AG10803 (cell line): Measurements from ENCODE around the gene ANGPT4.
"Not testable (repeated sequence)": the region's sequence is repeated elsewhere in the genome, so short reads cannot be mapped to it uniquely, and the experiment has no call there.

Experiments
- DNase-seq: peaks from one replicate; pipeline ENCODE4 v3.0.0; 2010; ENCODE audit warnings: low read depth
- H3K4me3 ChIP-seq: 2 replicates; pipeline ENCODE4 v1.5.1; 2011; ENCODE audit warnings: mild to moderate bottlenecking, low read length, control low read depth
- TF ChIP-seq, protein P1 (sequence below): conservative IDR thresholded peaks from 2 replicates; pipeline ENCODE4 v1.5.1; 2011; ENCODE audit warnings: mild to moderate bottlenecking, low read length, control low read depth, inconsistent platforms

The ANGPT4 gene

DNA sequence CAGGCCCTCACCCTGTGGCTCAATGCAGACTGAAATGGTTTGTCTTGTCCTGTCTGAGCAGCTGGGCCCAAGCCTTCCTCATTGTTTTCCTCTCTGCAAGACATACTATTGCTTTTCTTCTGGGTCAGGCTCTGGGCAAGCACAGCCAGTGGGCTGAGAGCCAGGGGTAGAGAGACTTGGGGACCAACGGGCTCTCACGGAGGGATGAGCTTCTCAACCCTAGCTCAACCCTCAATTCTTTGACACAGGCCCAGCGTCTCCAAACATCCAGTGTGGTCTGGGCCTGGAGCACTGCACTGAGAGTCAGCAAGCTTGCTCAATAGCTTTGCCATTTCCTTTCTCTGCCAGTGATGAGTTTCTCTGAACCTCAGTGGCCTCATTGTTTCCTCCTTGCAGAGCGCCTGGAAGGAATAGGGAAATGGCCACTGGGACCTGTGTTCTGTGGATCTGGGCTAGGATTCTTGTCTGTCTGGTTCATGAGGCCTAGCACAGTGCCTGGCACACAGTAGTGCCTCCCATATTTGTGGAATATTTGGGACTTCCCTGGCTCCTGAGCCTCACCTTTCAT, 9.3 kb downstream of the ANGPT4 start:
- no peak overlapping the region for H3K4me3 ChIP-seq
- TF ChIP-seq, protein P1, sequence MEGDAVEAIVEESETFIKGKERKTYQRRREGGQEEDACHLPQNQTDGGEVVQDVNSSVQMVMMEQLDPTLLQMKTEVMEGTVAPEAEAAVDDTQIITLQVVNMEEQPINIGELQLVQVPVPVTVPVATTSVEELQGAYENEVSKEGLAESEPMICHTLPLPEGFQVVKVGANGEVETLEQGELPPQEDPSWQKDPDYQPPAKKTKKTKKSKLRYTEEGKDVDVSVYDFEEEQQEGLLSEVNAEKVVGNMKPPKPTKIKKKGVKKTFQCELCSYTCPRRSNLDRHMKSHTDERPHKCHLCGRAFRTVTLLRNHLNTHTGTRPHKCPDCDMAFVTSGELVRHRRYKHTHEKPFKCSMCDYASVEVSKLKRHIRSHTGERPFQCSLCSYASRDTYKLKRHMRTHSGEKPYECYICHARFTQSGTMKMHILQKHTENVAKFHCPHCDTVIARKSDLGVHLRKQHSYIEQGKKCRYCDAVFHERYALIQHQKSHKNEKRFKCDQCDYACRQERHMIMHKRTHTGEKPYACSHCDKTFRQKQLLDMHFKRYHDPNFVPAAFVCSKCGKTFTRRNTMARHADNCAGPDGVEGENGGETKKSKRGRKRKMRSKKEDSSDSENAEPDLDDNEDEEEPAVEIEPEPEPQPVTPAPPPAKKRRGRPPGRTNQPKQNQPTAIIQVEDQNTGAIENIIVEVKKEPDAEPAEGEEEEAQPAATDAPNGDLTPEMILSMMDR, result no peak
- peak; percentile 22 for DNase-seq

DNA sequence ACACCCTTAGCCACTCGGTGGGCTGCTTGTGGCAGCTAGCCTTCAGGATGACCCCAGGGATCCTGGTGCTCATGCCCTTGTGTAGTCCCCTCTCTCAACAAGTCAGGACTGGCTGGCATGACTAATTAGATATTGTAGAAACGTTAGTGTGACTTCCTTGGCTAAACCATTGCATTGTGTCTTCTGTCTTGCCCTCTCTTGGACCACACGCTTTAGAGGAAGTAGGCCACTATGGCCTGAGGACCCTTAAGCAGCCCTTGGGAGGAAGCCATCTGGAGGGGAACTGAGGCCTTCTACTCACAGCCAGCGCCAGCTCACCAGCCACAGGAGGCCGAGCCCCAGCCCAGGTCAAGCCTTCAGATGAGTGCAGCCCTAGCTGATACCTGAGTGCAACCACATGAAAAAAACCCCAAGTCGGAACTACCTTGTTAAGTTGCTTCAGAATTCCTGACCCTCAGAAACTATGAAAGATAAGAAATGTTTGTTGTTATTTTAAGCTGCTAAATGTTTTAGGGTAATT, 10.1 kb downstream of the ANGPT4 start:
- no peak overlapping the region for H3K4me3 ChIP-seq
- TF ChIP-seq, protein P1, result no peak
- no peak for DNase-seq

DNA sequence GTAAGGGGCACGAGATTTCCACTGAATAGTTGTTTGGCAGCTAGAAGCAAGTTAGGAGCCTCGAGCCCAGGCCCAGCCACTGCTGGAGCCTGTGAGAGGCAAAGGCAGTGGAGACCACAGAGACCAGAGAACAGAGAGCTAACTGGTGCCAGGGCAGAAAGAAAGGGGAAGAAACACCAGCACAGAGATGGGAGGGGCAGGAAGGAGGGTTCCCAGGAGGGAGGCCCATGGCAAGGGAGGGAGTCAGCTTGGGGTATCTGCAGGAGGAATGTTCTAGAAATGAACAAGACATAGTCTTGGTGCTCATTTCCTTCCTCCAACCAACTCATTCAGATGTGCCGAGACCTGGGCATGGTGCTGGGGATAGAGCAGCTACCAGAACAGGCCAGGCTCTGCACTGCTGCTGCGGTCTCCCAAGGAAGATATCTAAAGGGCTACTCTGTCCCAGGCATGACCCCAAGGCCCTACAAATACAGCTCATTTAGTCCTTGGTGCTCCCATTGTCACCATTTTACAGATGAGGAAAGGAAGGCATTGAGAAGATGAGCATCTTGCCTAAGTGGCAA, 10.7 kb downstream of the ANGPT4 start:
- TF ChIP-seq, protein P1, result no peak
- no peak for DNase-seq
- no peak overlapping the region for H3K4me3 ChIP-seq

DNA sequence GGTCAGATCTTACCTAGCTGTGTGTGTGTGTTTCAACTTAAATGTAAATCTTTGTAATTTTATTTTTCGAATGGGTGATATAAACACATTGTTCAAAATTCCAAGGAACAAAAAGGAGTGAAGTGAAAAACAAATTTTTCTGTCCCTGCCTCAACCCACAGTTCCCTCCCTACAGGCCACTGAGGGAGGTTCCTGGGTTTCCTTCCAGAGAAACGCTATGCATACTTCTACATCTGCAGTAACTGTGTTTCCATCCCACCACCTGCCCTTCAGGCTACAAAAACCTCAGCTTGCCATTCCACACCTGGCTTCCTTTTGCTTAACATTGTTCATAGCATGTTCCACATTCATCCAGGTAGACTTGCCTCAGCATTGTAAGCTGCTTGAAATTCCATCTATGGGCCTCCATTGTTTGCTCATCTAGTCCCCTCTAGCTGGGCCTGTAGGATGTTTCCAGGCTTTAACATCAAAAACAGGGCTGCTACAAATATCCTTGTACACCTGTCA, 12.0 kb downstream of the ANGPT4 start:
- no peak for DNase-seq
- no peak overlapping the region for H3K4me3 ChIP-seq
- TF ChIP-seq, protein P1, result no peak

DNA sequence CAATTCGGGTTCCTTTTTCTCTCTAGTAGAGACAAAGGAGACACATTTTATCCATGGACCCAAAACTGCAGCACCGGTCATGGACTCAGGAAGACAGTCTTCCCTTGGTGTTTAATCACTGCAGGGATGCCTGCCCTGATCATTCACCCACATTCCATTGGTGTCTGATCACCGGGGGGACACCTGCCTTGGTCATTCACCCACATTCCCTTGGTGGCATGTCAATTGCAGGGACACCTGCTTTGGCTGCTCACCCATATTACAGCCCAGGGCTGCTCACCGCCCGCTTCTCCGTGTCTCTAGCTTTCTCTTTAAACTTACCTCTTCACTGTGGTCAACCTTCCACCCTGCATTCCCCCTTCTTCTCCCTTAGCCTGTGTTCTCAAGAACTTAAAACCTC, 18.7 kb downstream of the ANGPT4 start:
- DNase-seq, H3K4me3 ChIP-seq: not testable (repeated sequence)

DNA sequence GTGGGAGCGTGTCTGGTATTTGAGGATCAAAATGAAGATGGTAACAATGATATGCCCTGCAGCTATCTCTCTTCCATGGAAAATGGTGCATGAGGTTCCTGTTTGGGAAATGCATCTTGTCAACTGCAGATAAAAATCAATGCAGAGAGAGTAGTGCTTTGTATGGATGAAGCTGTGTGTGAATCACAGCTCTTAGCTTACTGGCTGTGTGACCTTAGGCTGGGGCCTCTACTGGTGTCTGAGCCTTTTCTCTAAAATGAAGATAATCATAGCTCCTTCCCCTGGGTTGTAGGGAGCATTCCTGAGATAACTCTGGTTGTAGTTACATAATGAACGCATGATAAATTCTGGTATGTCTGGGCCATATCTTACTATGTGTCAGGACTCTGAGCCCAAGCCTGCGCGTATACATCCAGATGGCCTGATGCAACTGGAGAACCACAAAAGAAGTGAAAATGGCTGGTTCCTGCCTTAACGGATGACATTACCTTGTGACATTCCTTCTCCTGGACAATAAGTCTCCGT, 19.6 kb downstream of the ANGPT4 start:
- no peak for DNase-seq
- H3K4me3 ChIP-seq, result no peak overlapping the region
- TF ChIP-seq, protein P1, result no peak

DNA sequence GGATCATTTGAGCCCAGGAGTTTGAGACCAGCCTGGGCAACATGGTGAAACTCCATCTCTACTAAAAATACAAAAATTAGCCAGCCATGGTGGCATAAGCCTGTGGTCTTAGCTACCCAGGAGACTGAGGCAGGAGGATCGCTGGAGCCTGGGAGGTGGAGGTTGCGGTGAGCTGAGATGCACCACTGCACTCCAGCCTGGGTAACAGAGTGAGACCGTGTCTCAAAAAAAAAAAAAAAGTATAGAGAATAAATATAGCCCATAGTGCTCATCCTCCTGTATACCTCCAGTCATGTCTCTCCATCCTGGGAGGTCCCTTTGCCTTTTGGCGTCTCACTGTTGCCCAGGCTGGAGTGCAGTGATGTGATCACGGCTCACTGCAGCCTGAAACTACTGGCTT, 23.8 kb downstream of the ANGPT4 start:
- not testable (repeated sequence) for H3K4me3 ChIP-seq, DNase-seq

DNA sequence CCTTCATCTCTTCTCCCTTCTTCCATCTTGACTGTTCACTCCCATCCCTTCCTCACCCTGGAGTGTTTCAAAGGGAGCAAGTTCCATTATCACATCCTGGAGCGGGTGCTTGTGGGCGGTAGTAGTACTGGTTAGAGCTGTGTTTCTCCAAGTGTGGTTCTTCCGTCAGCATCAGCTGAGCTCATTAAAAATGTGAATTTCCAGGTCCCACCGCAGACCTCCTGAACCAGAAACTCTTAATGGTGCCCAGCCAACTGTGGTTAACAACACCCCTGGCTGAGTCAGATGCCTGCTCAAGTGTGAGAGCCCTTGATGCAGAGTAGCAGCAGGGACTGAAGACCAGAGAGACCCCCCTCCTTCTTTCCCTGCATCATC, 24.4 kb downstream of the ANGPT4 start:
- TF ChIP-seq, protein P1, result no peak
- DNase-seq, result no peak
- H3K4me3 ChIP-seq, result no peak overlapping the region
